Esophagus muscularis mucosa (tissue), 3 donors: ENCODE data around the gene MBOAT1.

Experiments used
- POLR2A ChIP-seq: fragments of 450-650 bp; IDR thresholded peaks from one replicate; pipeline ENCODE4 v1.6.1; 2017; ENCODE audit warnings: antibody characterized with exemption, moderate library complexity, mild to moderate bottlenecking, low read depth
- POLR2AphosphoS5 ChIP-seq, 2 donors: sonication (generic); formaldehyde crosslinking; IDR thresholded peaks; one replicate each; pipeline ENCODE4 v1.6.1; 2017; ENCODE audit warnings: antibody characterized with exemption in 2 of 2
- TF ChIP-seq, protein P1 (sequence below), 3 experiments: fragments of 200-600 bp in 2 of 3; fragments of 450-650 bp in 1 of 3; sonication (generic) in 2 of 3; IDR thresholded peaks; one replicate each; pipeline ENCODE4 v1.5.1; 2017 to 2019; ENCODE audit warnings: antibody characterized with exemption in 3 of 3, mild to moderate bottlenecking in 2 of 3, moderate library complexity in 1 of 3

DNA sequence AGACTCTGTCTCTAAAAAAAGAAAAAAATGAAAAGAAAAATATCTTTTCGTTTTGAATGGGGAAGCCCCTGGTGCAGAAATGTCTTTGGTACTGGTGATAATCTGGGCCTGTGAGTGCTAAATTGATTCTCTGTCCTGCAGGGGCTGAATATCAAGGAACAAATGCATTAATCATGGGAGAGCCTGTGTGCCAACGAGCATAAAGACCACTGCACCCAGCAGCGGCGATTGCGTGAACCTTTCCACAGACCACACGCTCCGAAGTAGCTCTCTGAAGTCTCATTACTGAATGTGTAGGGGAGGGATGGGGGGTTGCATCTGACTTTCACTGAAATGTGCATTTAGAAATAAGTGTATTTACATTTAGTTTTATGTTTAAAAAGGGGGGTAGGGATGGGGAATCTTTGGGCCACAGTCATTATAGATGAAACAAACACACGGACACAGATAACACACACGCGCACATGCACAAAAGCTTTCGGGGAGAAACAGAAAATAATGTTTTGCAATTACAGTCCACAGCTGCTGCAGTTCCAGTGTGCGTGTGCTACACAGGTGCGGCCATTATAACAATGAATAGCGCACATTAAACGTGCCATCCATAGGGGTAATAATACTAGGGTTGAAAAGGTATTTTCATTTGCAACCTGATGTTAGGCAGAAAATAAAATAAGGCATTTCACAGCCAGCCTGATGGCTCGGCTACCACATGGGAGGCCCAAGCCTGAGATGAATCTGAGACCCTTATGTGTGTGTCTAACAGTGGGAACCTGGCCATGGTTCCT lies 154.0 kb downstream of the MBOAT1 start:
- TF ChIP-seq, protein P1, sequence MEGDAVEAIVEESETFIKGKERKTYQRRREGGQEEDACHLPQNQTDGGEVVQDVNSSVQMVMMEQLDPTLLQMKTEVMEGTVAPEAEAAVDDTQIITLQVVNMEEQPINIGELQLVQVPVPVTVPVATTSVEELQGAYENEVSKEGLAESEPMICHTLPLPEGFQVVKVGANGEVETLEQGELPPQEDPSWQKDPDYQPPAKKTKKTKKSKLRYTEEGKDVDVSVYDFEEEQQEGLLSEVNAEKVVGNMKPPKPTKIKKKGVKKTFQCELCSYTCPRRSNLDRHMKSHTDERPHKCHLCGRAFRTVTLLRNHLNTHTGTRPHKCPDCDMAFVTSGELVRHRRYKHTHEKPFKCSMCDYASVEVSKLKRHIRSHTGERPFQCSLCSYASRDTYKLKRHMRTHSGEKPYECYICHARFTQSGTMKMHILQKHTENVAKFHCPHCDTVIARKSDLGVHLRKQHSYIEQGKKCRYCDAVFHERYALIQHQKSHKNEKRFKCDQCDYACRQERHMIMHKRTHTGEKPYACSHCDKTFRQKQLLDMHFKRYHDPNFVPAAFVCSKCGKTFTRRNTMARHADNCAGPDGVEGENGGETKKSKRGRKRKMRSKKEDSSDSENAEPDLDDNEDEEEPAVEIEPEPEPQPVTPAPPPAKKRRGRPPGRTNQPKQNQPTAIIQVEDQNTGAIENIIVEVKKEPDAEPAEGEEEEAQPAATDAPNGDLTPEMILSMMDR (IDR thresholded peaks at IDR 0.05): no peak
- no peak for TF ChIP-seq POLR2A
- TF ChIP-seq POLR2AphosphoS5 (IDR thresholded peaks at IDR 0.05): no peak
